GM23248 (cell line): ENCODE results near the gene FGGY.

ENCODE experiments used
- EZH2 ChIP-seq: fragments of 200-600 bp; sonication (generic); IDR thresholded peaks from 2 replicates; pipeline ENCODE4 v1.6.1; 2018; ENCODE audit warnings: antibody characterized with exemption, mild to moderate bottlenecking; ENCODE audit not compliant: insufficient read depth, poor library complexity, severe bottlenecking
- EZH2phosphoT487 ChIP-seq: fragments of 200-600 bp; sonication (generic); IDR thresholded peaks from 2 replicates; pipeline ENCODE4 v1.6.1; 2018; ENCODE audit warnings: antibody characterized with exemption, moderate library complexity, mild to moderate bottlenecking, low read depth; ENCODE audit not compliant: insufficient read depth

GRCh38 chr1:59480188-59480888 lies 183.4 kb downstream of the FGGY start:
- TF ChIP-seq EZH2 (no peak), EZH2phosphoT487 (no peak)
